Memory B cell (primary cell): ENCODE data around the gene SPATA31D4.
A peak's percentile ranks its signal among the peaks of the same experiment; 100 is the strongest.

ENCODE experiments used
- ATAC-seq: fragments of 150-1000 bp; cut with Tn5 transposase; 2 replicates; pipeline ENCODE4 v1.10.0; 2021; ENCODE audit warnings: low read depth, mild to moderate bottlenecking, moderate library complexity
- DNase-seq, 2 donors: peaks; one replicate each; pipeline ENCODE4 v3.0.0; 2022; ENCODE audit warnings: low spot score in 2 of 2
- H3K27ac Mint-ChIP-seq: one replicate; pipeline ENCODE4 v1.8.0; 2022; ENCODE audit warnings: mild to moderate bottlenecking, moderate library complexity, mixed read lengths
- H3K27me3 Mint-ChIP-seq: one replicate; pipeline ENCODE4 v1.8.0; 2022; ENCODE audit warnings: mixed read lengths
- H3K36me3 Mint-ChIP-seq: one replicate; pipeline ENCODE4 v1.8.0; 2022; ENCODE audit warnings: mild to moderate bottlenecking, mixed read lengths
- H3K4me1 Mint-ChIP-seq: one replicate; pipeline ENCODE4 v1.8.0; 2022; ENCODE audit warnings: mixed read lengths
- H3K4me3 Mint-ChIP-seq: one replicate; pipeline ENCODE4 v1.8.0; 2022; ENCODE audit warnings: mild to moderate bottlenecking, moderate library complexity, mixed read lengths
- H3K9me3 Mint-ChIP-seq: one replicate; pipeline ENCODE4 v1.8.0; 2022; ENCODE audit warnings: mixed read lengths

SPATA31D4 gene

DNA sequence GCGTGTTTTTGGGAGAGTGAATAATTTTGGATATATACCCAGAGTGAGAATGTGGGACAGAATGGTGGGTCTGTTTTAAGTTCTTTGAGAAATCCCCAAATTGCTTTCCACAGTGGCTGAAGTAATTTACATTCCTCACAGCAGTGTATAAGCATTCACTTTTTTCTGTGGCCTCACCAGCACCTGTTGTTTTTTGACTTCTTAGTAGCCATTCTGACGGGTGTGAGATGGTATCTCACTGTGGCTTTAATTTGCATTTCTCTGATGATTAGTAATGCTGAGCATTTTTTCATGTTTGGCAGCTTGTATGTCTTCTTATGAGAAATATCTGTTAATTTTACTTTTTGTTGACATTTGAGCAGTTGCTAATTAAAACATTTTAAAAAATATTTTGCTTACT lies 51.0 kb downstream of the SPATA31D4 start:
- Mint-ChIP-seq H3K27me3 (no peaks in the 10 kb centered on the region), H3K4me3 (no peak overlapping the region), H3K9me3 (no peaks in the 10 kb centered on the region), H3K36me3 (peaks cover 4% of the 10 kb centered on the region), H3K27ac (no peak overlapping the region), H3K4me1 (peaks cover 7% of the 10 kb centered on the region)
- peak; percentile 69 for ATAC-seq
- DNase-seq: no peak

DNA sequence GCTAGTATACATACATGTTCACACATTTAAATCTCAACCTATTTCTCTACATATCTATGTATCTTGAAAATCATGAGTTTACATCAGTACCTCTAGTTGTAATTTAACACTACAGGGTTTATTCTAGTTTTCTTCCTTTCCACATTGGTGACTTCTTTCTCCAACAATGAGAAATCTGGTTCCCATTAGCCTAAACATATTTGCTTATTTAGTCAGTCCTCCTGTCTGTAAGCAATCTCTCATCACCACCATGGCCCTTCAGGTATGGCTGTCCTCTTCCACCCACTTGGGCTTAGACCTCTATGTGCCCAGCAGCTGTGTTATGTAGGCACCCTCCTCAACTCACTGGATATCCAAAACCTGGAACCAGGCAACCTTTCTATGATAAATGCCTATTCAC lies 52.3 kb downstream of the SPATA31D4 start:
- Mint-ChIP-seq H3K27me3 (no peaks in the 10 kb centered on the region), H3K4me1 (peaks cover 7% of the 10 kb centered on the region), H3K27ac (no peak overlapping the region), H3K4me3 (no peak overlapping the region), H3K36me3 (peaks cover 3% of the 10 kb centered on the region), H3K9me3 (no peaks in the 10 kb centered on the region)
- no peak for DNase-seq
- no peak for ATAC-seq

DNA sequence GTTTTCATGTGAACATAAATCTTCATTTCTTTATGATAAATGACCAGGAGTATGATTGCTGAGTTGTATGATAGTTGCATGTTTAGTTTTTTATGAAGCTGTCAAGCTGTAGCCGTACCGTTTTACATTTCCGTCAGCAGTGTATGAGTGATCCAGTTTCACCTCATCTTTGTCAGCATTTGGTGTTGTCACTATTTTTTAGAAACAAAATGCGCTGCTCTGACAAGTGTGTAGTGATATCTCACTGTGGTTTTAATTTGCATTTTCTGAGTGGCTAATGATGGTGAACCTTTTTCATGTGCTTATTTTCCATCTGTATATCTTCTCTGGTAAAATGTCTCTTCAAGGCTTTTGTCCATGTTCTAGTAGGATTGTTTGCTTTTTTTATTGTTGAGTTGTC lies 53.7 kb downstream of the SPATA31D4 start:
- Mint-ChIP-seq H3K4me3 (no peak overlapping the region), H3K27ac (no peak overlapping the region), H3K4me1 (peaks cover 7% of the 10 kb centered on the region), H3K27me3 (no peaks in the 10 kb centered on the region), H3K9me3 (no peaks in the 10 kb centered on the region), H3K36me3 (peaks cover 1% of the 10 kb centered on the region)
- ATAC-seq (peak; percentile 34), DNase-seq (no peak)
